T-helper 22 cell (primary cell): Measurements from ENCODE around the gene PLCZ1.
"Not testable (repeated sequence)": the region's sequence is repeated elsewhere in the genome, so short reads cannot be mapped to it uniquely, and the experiment has no call there.

ENCODE experiments used
- DNase-seq: peaks from one replicate; pipeline ENCODE4 v3.0.0-alpha.2; 2020; ENCODE audit warnings: low read depth

The PLCZ1 gene

GRCh38 chr12:18737819-18738218 is at the start of gene PLCZ1, which contains the start of gene CAPZA3:
TSS of gene PLCZ1 (minus strand) at chr12:18738012. CDS start at chr12:18737371, 641 bp downstream.
TSS of gene CAPZA3 (plus strand) at chr12:18738119. CDS start at chr12:18738269, 150 bp downstream.
- no peak for DNase-seq

GRCh38 chr12:18785465-18785864 is 47.7 kb upstream of the PLCZ1 start:
- DNase-seq, result not testable (repeated sequence)

GRCh38 chr12:18782827-18783226 is 45.0 kb upstream of the PLCZ1 start:
- no peak for DNase-seq

- not testable (repeated sequence) for DNase-seq
These were observed 28.7 kb upstream of the PLCZ1 start for GRCh38 chr12:18766479-18766878.

- no peak for DNase-seq
These were observed 17.5 kb upstream of the PLCZ1 start for GRCh38 chr12:18755341-18755740.

GRCh38 chr12:18754124-18754707 is 16.4 kb upstream of the PLCZ1 start:
- no peak for DNase-seq

- DNase-seq, result no peak
These were observed 15.8 kb upstream of the PLCZ1 start for GRCh38 chr12:18753481-18754123.

GRCh38 chr12:18752947-18753346 is 15.1 kb upstream of the PLCZ1 start:
- DNase-seq, result no peak

GRCh38 chr12:18752280-18752920 is 14.6 kb upstream of the PLCZ1 start:
- DNase-seq, result no peak

GRCh38 chr12:18751866-18752265 is 14.1 kb upstream of the PLCZ1 start:
- DNase-seq, result no peak

- DNase-seq, result no peak
These were observed 12.3 kb upstream of the PLCZ1 start for GRCh38 chr12:18750085-18750484.

- no peak for DNase-seq
These were observed 11.7 kb upstream of the PLCZ1 start for GRCh38 chr12:18749386-18749957.

- no peak for DNase-seq
These were observed 10.1 kb upstream of the PLCZ1 start for GRCh38 chr12:18747895-18748294.

- no peak for DNase-seq
These were observed 6.7 kb downstream of the PLCZ1 start for GRCh38 chr12:18731156-18731555.

GRCh38 chr12:18723752-18724151 is 14.1 kb downstream of the PLCZ1 start:
- no peak for DNase-seq

- no peak for DNase-seq
These were observed 16.4 kb downstream of the PLCZ1 start for GRCh38 chr12:18721452-18721851.

- DNase-seq, result no peak
These were observed 17.1 kb downstream of the PLCZ1 start for GRCh38 chr12:18720690-18721089.

GRCh38 chr12:18719922-18720510 is 17.8 kb downstream of the PLCZ1 start:
- DNase-seq, result no peak

- DNase-seq, result no peak
These were observed 19.4 kb downstream of the PLCZ1 start for GRCh38 chr12:18718462-18718861.

- DNase-seq, result no peak
These were observed 21.6 kb downstream of the PLCZ1 start for GRCh38 chr12:18716236-18716635.

- no peak for DNase-seq
These were observed 31.0 kb downstream of the PLCZ1 start for GRCh38 chr12:18706798-18707197.

GRCh38 chr12:18703911-18704310 is 33.9 kb downstream of the PLCZ1 start:
- DNase-seq, result no peak

GRCh38 chr12:18703321-18703720 is 34.5 kb downstream of the PLCZ1 start:
- no peak for DNase-seq
